Ramos (cell line): ENCODE results near the gene NABP1.

Source experiments
- in situ Hi-C: fragments of 300-500 bp; cut with MboI; formaldehyde crosslinking; loops from one replicate; pipeline ENCODE4 v1.14.3; 2022; ENCODE audit warnings: low sequenced_read_pairs; ENCODE audit not compliant: unreplicated experiment

The NABP1 gene

GRCh38 chr2:191701696-191702095, 23.8 kb downstream of the NABP1 start:
- in situ Hi-C loops, result no loop called here

GRCh38 chr2:191703079-191703725, 25.3 kb downstream of the NABP1 start:
- in situ Hi-C loops, result no loop called here

GRCh38 chr2:191705084-191705483, 27.1 kb downstream of the NABP1 start:
- in situ Hi-C loops, result no loop called here

GRCh38 chr2:191705701-191706100, 27.8 kb downstream of the NABP1 start:
- in situ Hi-C loops, result no loop called here

GRCh38 chr2:191706791-191707190, 28.9 kb downstream of the NABP1 start:
- in situ Hi-C loops, result no loop called here

- in situ Hi-C loops, result no loop called here
Measured at GRCh38 chr2:191707542-191707941, 29.6 kb downstream of the NABP1 start.

GRCh38 chr2:191710411-191710900, 32.5 kb downstream of the NABP1 start:
- in situ Hi-C loops, result no loop called here

GRCh38 chr2:191711621-191712020, 33.7 kb downstream of the NABP1 start:
- in situ Hi-C loops, result no loop called here

GRCh38 chr2:191713837-191714236, 35.9 kb downstream of the NABP1 start:
- in situ Hi-C loops, result no loop called here

- in situ Hi-C loops, result no loop called here
Measured at GRCh38 chr2:191714925-191715324, 37.0 kb downstream of the NABP1 start.

- in situ Hi-C loops, result no loop called here
Measured at GRCh38 chr2:191715471-191715870, 37.5 kb downstream of the NABP1 start.

- in situ Hi-C loops, result no loop called here
Measured at GRCh38 chr2:191719261-191719660, 41.3 kb downstream of the NABP1 start.

- in situ Hi-C loops, result no loop called here
Measured at GRCh38 chr2:191719938-191720337, 42.0 kb downstream of the NABP1 start.

- in situ Hi-C loops, result no loop called here
Measured at GRCh38 chr2:191721331-191721730, 43.4 kb downstream of the NABP1 start.

GRCh38 chr2:191724015-191724414, 46.1 kb downstream of the NABP1 start:
- in situ Hi-C loops, result no loop called here

- in situ Hi-C loops, result no loop called here
Measured at GRCh38 chr2:191728750-191729624, 51.1 kb downstream of the NABP1 start.

GRCh38 chr2:191730263-191730662, 52.3 kb downstream of the NABP1 start:
- in situ Hi-C loops, result no loop called here
